MM.1S (cell line): Measurements from ENCODE around the gene ZMIZ1.

Source experiments
- DNase-seq: peaks from one replicate; pipeline ENCODE4 v3.0.0-alpha.2; 2015
- H2AFZ ChIP-seq: fragments of 300-600 bp; sonication (generic); 2 replicates; pipeline ENCODE4 v1.6.0; 2016; ENCODE audit warnings: antibody characterized with exemption, low read length
- H3F3A ChIP-seq: fragments of 300-600 bp; sonication (generic); 2 replicates; pipeline ENCODE4 v1.6.1; 2016; ENCODE audit warnings: mild to moderate bottlenecking, antibody characterized with exemption, low read length, moderate library complexity, mixed read lengths; ENCODE audit not compliant: insufficient read depth
- H3K27ac ChIP-seq: fragments of 300-600 bp; sonication (generic); 2 replicates; pipeline ENCODE4 v1.5.1; 2016; ENCODE audit warnings: mild to moderate bottlenecking, low read length
- H3K27me3 ChIP-seq: fragments of 300-600 bp; sonication (generic); replicated peaks from 2 replicates; pipeline ENCODE4 v1.6.0; 2016; ENCODE audit warnings: low read length; ENCODE audit not compliant: insufficient read depth
- H3K36me3 ChIP-seq: fragments of 300-600 bp; sonication (generic); replicated peaks from 2 replicates; pipeline ENCODE4 v1.6.1; 2016; ENCODE audit warnings: mild to moderate bottlenecking, low read length, mixed read lengths; ENCODE audit not compliant: insufficient read depth
- H3K4me1 ChIP-seq: fragments of 300-600 bp; sonication (generic); 2 replicates; pipeline ENCODE4 v1.6.1; 2016; ENCODE audit warnings: low read length, mixed read lengths
- H3K4me2 ChIP-seq: fragments of 300-600 bp; sonication (generic); 2 replicates; pipeline ENCODE4 v1.6.0; 2016; ENCODE audit warnings: low read depth, low read length
- H3K4me3 ChIP-seq: fragments of 300-600 bp; sonication (generic); 2 replicates; pipeline ENCODE4 v1.5.1; 2016; ENCODE audit warnings: low read length, mixed read lengths
- H3K79me2 ChIP-seq: fragments of 300-600 bp; sonication (generic); 2 replicates; pipeline ENCODE4 v1.6.1; 2016; ENCODE audit warnings: mixed run types, low read length, mixed read lengths
- H3K9ac ChIP-seq: fragments of 300-600 bp; sonication (generic); 2 replicates; pipeline ENCODE4 v1.6.1; 2016; ENCODE audit warnings: low read length, mixed read lengths
- H3K9me2 ChIP-seq: fragments of 300-600 bp; sonication (generic); replicated peaks from 2 replicates; pipeline ENCODE4 v1.6.1; 2016; ENCODE audit warnings: mild to moderate bottlenecking, low read length, mixed read lengths; ENCODE audit not compliant: insufficient read depth
- H3K9me3 ChIP-seq: fragments of 300-600 bp; sonication (generic); replicated peaks from 2 replicates; pipeline ENCODE4 v1.6.1; 2016; ENCODE audit warnings: mild to moderate bottlenecking, low read length, mixed read lengths; ENCODE audit not compliant: insufficient read depth
- H4K20me1 ChIP-seq: fragments of 300-600 bp; sonication (generic); 2 replicates; pipeline ENCODE4 v1.6.1; 2016; ENCODE audit warnings: mild to moderate bottlenecking, low read length, moderate library complexity, mixed read lengths; ENCODE audit not compliant: insufficient read depth
- EZH2 ChIP-seq: fragments of 300-600 bp; sonication (generic); optimal IDR thresholded peaks from 2 replicates; pipeline ENCODE3; 2017; ENCODE audit warnings: low read depth, mild to moderate bottlenecking, antibody characterized with exemption, low read length, mixed read lengths
- EZH2phosphoT487 ChIP-seq: fragments of 300-600 bp; sonication (generic); IDR thresholded peaks from 2 replicates; pipeline ENCODE4 v1.6.1; 2018; ENCODE audit warnings: antibody characterized with exemption, low read length
- TF ChIP-seq, protein P1 (sequence below): fragments of 300-600 bp; sonication (generic); IDR thresholded peaks from 2 replicates; pipeline ENCODE4 v1.5.1; 2016; ENCODE audit warnings: antibody characterized with exemption, low read length, mixed read lengths

Gene ZMIZ1

DNA sequence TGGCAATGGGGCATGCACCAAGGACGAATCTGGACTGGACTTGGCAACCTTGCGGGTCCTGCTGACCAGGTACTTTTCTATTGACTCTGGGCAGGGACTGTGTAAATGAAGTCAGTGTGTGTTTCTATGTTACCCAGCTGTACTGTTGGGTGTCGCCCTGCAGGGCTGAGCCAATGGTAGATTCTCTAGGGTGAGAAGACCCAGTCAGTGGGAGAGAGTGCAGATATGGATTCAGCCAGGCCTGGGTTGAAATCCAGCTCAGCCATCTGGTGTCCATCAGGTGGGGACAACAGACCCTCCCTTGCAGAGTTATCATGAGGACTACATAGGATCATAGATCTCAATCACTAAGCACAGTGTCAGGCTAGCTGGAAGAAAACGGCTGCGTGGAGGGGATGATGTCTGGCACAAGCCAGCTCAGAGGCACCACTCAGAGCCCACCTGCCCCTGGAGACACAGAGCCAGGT lies 273.6 kb downstream of the ZMIZ1 start:
- DNase-seq: no peak
- H3K9me3 ChIP-seq: no peaks in the 10 kb centered on the region
- no peaks in the 10 kb centered on the region for H3K36me3 ChIP-seq
- H3K27ac ChIP-seq: no peak overlapping the region
- H4K20me1 ChIP-seq: no peaks in the 10 kb centered on the region
- H3K4me3 ChIP-seq: no peak overlapping the region
- no peaks in the 10 kb centered on the region for H3K27me3 ChIP-seq
- no peaks in the 10 kb centered on the region for H3K9me2 ChIP-seq
- H2AFZ ChIP-seq: no peak overlapping the region
- H3K4me1 ChIP-seq: peaks cover 31% of the 10 kb centered on the region
- peaks cover 14% of the 10 kb centered on the region; the same call in 1 of the 2 replicates for H3F3A ChIP-seq
- no peaks in the 10 kb centered on the region for H3K79me2 ChIP-seq
- TF ChIP-seq EZH2: no peak
- no peak overlapping the region for H3K9ac ChIP-seq
- no peak overlapping the region for H3K4me2 ChIP-seq

DNA sequence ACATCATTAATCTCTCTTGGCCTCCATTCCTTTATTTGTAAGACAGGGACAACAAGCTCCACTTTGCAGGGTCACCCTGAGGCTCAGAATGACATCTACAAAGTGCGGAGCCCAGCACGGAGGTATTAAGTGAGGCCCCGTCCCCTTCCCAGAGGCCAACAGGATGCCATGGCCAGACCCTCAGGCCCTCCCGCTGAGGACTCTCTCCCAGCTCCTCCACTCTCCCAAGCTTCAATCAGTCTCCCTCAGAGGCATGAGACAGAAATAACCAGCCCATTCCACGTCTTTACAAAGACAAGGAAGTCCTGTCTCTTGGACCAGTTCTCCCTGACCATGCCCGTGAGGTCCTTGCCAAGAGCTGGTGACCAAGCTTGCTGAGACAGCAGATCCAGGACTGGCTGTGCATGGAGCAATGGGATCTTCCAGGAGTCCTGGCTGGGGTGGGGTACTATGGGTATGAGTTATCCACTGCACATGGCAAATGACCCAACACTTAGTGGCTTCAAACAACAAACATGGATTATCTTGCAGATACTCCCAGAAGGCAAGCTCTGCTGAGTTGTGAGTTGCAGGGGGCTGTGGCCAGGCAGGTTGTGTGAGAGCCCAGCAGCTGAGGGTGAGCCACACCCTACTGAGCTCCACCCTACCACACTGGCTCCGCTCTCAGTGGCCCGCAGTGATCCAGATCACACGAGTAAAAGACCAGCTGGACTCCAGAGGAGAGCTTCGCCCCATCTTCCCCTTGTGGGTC lies 274.2 kb downstream of the ZMIZ1 start:
- peaks cover 6% of the 10 kb centered on the region for H3K79me2 ChIP-seq
- H3K27me3 ChIP-seq: no peaks in the 10 kb centered on the region
- no peak overlapping the region for H3K4me3 ChIP-seq
- H3K9me2 ChIP-seq: no peaks in the 10 kb centered on the region
- no peak overlapping the region for H3K9ac ChIP-seq
- H2AFZ ChIP-seq: no peak overlapping the region
- TF ChIP-seq EZH2phosphoT487 (no peak), EZH2 (no peak)
- TF ChIP-seq, protein P1, sequence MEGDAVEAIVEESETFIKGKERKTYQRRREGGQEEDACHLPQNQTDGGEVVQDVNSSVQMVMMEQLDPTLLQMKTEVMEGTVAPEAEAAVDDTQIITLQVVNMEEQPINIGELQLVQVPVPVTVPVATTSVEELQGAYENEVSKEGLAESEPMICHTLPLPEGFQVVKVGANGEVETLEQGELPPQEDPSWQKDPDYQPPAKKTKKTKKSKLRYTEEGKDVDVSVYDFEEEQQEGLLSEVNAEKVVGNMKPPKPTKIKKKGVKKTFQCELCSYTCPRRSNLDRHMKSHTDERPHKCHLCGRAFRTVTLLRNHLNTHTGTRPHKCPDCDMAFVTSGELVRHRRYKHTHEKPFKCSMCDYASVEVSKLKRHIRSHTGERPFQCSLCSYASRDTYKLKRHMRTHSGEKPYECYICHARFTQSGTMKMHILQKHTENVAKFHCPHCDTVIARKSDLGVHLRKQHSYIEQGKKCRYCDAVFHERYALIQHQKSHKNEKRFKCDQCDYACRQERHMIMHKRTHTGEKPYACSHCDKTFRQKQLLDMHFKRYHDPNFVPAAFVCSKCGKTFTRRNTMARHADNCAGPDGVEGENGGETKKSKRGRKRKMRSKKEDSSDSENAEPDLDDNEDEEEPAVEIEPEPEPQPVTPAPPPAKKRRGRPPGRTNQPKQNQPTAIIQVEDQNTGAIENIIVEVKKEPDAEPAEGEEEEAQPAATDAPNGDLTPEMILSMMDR: no peak
- H4K20me1 ChIP-seq: no peaks in the 10 kb centered on the region
- peaks cover 14% of the 10 kb centered on the region; the same call in 1 of the 2 replicates for H3F3A ChIP-seq
- no peak for DNase-seq
- H3K36me3 ChIP-seq: no peaks in the 10 kb centered on the region
- peaks cover 31% of the 10 kb centered on the region for H3K4me1 ChIP-seq
- no peak overlapping the region for H3K4me2 ChIP-seq
- H3K9me3 ChIP-seq: no peaks in the 10 kb centered on the region
- H3K27ac ChIP-seq: no peak overlapping the region

DNA sequence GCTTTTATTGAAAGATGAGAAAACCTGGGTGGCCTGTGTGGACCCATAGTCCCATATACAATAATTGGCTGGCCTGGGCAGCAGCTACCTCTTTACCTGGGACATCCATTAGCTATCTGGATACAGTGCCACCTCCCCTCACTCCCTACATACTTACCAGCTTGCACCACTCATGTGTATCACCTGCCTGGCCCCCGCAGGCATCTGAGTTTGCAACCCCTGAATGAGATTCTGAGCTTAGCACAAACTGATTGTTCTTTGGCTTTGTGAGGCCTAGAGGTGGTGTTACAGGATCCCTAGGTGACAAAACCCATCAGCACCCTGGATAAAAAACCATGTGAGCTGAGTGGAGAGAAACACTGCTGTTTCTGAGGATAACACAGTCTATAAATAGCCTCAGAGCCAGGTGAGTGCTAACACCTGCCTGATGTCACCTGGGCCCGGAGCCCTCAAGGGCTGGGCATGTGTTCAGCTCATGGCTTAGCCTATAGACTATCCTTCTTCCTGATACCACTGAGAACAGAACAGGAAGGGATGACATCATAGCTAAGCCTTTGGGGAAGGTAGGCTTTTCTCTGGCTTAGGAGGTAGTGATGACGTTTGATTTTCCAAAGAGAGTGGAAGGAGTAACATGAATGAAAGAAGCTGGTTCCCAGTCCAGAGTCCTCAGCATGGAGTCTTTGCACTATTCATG lies 275.9 kb downstream of the ZMIZ1 start:
- peak; percentile 40 for DNase-seq
- Histone ChIP-seq H3K4me3 (no peak overlapping the region), H3K36me3 (peaks cover 7% of the 10 kb centered on the region; the same call in 1 of the 2 replicates), H3K27ac (peak overlapping the region; percentile 42; the same call in 1 of the 2 replicates), H3K79me2 (peaks cover 23% of the 10 kb centered on the region), H3K9me3 (no peaks in the 10 kb centered on the region), H3K9ac (no peak overlapping the region), H3K4me1 (peaks cover 42% of the 10 kb centered on the region), H3K4me2 (peak overlapping the region; percentile 19; the same call in 1 of the 2 replicates), H4K20me1 (peaks cover 15% of the 10 kb centered on the region), H2AFZ (no peak overlapping the region), H3K9me2 (no peaks in the 10 kb centered on the region), H3K27me3 (no peaks in the 10 kb centered on the region), H3F3A (peaks cover 14% of the 10 kb centered on the region; the same call in 1 of the 2 replicates)
- TF ChIP-seq EZH2phosphoT487 (no peak), EZH2 (no peak)
- TF ChIP-seq, protein P1: no peak
